Activated naive CD4-positive, alpha-beta T cell treated with anti-CD3 and anti-CD28 coated beads for 36 hours (primary cell): Measurements from ENCODE around the gene CSRP1. TPM values are rescaled to one million over a fixed set of nuclear protein-coding genes. Genes with fewer than 3 reads are reported as not detected.

Experiments used
- CTCF ChIA-PET: fragments of 350-600 bp; sonication (Branson Sonifier 250); formaldehyde crosslinking; loops from one replicate; lab custom pipeline; 2021; ENCODE audit warnings: antibody characterized with exemption; lab: Charles Lee
- DNase-seq: peaks from one replicate; pipeline ENCODE4 v3.0.0-alpha.2; 2020
- H3K27ac Mint-ChIP-seq: one replicate; pipeline ENCODE4 v1.8.0; 2021; ENCODE audit warnings: mild to moderate bottlenecking, mixed read lengths
- H3K27me3 Mint-ChIP-seq: one replicate; pipeline ENCODE4 v1.8.0; 2021; ENCODE audit warnings: low read depth, mixed read lengths
- H3K36me3 Mint-ChIP-seq: one replicate; pipeline ENCODE4 v1.8.0; 2021; ENCODE audit warnings: low read depth, mixed read lengths
- H3K4me1 Mint-ChIP-seq: one replicate; pipeline ENCODE4 v1.8.0; 2021; ENCODE audit warnings: low read depth, mixed read lengths
- H3K4me3 Mint-ChIP-seq: one replicate; pipeline ENCODE4 v1.8.0; 2021; ENCODE audit warnings: mild to moderate bottlenecking, moderate library complexity, mixed read lengths
- H3K9me3 Mint-ChIP-seq: one replicate; pipeline ENCODE4 v1.8.0; 2021; ENCODE audit warnings: mixed read lengths
- intact Hi-C: fragments of 100-400 bp; cut with micrococcal nuclease; formaldehyde crosslinking; loops from one replicate; pipeline ENCODE4 v1.15.1; 2023
- total RNA-seq, 2 experiments: library from RNA; stranded (reverse); gene quantifications; one replicate each; pipeline ENCODE4 v1.2.3, GENCODE V29; 2021

CSRP1 gene
- total RNA-seq, 2 experiments from 2014 or later = 35.7 to 36.6 TPM

DNA sequence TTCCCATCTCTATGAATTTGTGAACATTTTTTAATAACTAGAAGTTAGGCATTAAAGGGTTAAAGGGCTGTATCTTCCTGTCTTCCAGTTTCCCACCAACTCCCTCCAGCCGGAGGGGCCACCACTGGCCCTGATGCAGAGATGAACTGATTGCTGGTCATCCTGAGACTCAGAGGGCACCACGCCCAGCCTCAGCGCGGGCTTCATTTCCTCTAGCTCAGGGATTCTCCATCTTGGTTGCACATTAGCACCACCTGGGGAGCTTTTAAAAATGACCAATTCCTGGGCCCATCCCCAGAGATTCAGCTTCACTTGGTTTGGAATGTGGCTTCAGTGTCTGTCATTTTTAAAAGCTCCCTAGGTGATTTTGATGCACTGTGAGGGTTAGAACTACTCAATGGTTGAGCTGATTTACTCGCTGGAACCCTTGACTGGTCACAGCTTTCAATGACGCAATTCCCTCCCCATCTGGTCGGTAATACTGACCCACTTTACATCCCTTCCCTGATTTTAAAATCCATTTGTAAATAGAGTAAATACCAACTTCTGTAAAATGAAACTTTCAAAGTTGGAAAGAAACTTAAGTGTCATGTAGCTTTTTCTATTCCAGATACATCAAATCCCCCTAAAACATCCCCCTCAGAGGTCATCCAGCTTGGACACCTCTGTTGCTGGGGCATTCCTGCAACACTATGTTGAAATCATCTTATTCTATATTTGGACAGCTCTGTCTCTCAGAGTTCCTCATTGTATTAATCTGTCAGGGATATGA is 37.1 kb upstream of the CSRP1 start:
- CTCF ChIA-PET = interaction anchor here (1.1 kb wide), 3 partner anchors 30 to 160 kb away, joined by 3 to 4 read pairs (median 4); no protein-coding TSS in a partner anchor
- no peak for DNase-seq
- Mint-ChIP-seq H3K4me1 (peaks cover 9% of the 10 kb centered on the region), H3K36me3 (no peaks in the 10 kb centered on the region), H3K27ac (no peak overlapping the region), H3K4me3 (no peak overlapping the region), H3K27me3 (peaks cover 24% of the 10 kb centered on the region), H3K9me3 (no peaks in the 10 kb centered on the region)
- intact Hi-C loops = no loop called here

DNA sequence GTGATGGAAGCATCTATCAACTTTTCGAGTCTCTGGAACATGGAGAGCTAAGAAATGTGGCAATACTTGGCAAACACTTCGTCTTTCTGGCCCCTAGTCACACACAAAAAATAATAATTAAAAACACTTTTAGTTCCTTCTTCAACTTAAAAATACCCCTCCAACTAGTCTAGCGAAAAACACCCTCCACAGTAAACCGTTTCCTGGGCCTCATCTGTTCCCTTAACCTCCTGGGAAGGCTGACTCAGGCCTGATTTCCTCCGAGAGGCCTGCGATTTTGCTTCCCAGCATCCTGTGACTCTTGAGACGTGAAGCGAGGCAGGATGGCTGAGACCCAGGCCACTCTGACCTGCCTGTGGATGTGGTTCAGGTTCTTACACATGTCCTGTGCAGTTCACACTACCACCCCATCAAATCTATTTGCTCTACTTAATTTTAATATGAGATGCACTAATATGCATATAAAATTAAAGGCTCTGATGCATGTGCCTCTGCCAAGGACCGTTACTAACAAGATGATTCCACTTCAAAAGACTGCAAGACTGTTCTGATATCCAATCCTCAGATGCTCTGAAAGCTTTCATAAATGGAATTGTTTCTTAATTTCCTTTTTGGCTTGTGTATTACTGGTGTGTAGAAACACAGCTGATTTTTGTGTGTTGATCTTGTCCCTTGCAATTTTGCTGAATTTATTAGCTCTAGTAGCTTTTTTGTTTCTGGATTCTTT is 35.5 kb upstream of the CSRP1 start:
- H3K4me3 Mint-ChIP-seq = no peak overlapping the region

DNA sequence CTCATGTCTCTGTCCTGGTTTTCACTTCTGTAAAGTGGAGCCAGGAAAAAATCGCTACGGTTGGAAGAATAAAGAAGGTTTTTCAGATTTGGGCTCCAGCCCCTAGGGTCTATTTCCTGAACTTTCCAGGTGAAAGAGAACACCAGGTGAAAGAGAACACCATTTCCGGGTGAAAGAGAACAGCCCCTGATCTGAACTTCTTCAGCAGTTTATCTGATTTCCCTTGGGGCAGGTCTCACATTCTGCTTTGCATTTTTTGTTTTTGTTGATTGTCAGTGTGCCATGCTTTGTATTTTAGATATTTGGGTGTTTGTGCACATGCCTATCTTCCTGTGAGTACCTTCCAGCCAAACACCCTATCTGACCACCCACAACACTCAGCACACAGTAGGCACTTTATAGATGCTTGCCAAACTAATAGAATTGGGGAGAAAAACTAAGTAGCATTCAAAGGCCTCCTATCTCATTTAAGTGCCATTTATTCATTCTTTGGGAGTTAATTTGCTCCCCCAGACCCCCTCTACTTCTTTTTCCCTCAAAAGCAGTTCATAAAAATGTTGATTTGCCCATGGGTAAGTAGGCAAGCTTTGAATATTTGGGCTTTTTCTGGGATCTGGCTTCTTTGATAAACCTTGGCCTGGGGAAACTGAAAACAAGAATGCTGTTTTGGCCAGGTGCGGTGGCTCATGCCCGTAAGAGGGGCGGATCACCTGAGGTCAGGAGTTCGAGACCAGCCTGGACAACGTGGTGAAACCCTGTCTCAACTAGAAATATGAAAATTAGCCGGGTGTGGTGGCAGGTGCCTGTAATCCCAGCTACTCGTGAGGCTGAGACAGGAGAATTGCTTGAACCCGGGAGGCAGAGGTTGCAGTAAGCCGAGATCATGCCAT is 34.2 kb upstream of the CSRP1 start:
- intact Hi-C loops = no loop called here
- no peak for DNase-seq
- CTCF ChIA-PET = interaction anchor here (0.9 to 1.7 kb wide), 3 partner anchors 10 to 46 kb away, joined by 3 to 4 read pairs (median 3); no protein-coding TSS in a partner anchor
- Mint-ChIP-seq H3K27ac (no peak overlapping the region), H3K36me3 (no peaks in the 10 kb centered on the region), H3K4me1 (peaks cover 21% of the 10 kb centered on the region), H3K4me3 (no peak overlapping the region), H3K9me3 (no peaks in the 10 kb centered on the region), H3K27me3 (peaks cover 50% of the 10 kb centered on the region)

More for the DNA sequence above, 35.5 kb upstream of the CSRP1 start:
- no peaks in the 10 kb centered on the region for H3K9me3 Mint-ChIP-seq
- no peaks in the 10 kb centered on the region for H3K36me3 Mint-ChIP-seq
- DNase-seq = no peak
- CTCF ChIA-PET = interaction anchor here (1.2 to 1.4 kb wide), 3 partner anchors 11 to 250 kb away, joined by 3 read pairs; no protein-coding TSS in a partner anchor
- intact Hi-C loops = no loop called here
- H3K27me3 Mint-ChIP-seq = peaks cover 36% of the 10 kb centered on the region
- H3K4me1 Mint-ChIP-seq = peaks cover 14% of the 10 kb centered on the region
- H3K27ac Mint-ChIP-seq = no peak overlapping the region

DNA sequence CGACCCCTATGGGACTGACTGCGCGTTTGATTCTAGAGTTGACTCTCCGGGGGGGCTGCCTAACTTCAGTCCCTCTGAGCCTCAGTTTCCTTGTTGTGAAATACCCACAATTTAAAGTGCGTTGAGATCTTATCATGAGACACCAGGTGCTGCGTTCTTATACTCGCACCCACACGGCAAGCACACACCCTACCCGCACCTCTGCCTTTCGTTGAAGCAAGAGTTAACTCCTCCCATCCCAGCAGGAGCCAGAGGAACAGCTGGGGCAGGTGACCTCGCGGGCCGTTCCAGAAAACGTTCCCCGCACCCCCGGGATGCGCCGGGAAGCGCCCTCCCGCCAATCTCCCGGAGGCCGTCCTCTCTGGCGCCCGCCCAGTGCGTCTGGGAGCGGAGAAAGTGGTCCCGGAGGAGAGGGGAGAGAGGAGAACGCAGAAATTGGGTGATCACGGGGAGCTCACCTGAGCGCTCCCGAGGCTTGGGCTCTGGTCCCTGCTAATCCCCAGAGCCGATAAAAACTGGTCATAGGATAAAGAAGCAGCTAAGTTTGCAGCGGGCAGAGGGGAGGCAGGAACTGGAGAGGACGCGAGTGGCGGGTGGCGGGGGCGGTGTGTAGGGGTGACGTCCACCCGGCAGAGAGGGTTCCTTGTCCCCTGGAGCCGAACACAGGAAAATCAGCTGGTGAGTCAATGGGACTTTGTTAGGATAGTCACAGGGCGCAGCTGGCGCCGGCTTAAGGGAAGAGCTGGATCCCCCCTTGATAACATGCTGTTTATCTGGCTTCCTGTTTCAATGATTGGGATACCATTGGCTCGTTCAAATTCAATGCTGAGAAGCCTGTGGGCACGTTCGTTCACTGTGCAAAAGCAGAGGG is 32.9 kb upstream of the CSRP1 start:
- H3K27me3 Mint-ChIP-seq = peaks cover 50% of the 10 kb centered on the region

DNA sequence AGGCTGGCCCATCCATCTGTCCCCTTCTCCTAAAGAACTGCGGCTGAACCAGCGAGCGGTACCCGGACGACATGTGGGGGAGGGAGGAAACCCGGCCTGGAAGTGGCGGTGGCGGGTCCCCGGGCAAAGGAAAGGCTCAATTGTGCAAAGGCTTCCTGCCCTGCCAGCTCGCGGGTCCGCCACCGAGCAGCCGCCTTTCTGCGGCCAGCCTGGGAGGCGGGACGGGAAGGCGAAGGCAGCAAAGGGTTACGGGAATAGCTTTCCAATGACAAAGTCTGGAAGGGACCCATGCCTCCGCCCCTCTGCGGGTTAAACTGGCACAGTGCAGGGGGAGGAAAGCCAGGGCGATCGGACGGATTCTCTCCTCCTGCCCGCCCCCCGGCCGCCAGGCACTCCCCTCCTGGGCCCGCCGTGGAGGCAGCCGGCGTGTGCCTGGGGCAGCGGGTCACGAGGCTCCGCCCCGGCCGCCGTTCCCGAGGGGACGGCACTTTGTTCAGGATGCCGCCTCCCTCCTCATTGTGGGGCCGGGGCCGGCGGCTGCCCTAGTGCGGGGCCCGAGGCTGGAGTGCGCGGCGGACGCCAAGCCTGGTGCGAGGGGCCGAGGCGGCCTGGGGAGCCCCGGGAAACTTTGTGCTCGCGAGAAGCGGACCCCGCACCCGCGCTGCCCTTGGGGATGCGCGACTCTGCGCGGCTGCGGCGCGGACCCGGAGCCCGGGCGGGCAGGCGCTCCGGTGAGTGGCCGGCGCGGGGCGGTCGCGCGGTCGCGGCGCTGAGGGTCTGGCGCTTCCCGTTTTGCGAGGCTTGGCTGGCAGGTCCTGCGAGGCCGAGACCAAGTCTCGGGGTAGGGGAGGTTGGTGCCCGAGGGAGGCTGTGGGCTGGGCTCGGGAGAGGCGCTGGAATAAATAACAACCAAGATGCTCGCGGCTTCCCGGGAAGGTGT is 32.0 kb upstream of the CSRP1 start, which contains the start of gene NAV1:
Gene NAV1, plus strand, starts transcription at position 516 of the 940 bp plus-strand sequence. CDS start 83,758 bp downstream, outside the sequence.
- DNase-seq = no peak
- CTCF ChIA-PET = interaction anchor here (1.4 to 1.7 kb wide), 3 partner anchors 8 to 26 kb away, joined by 3 to 5 read pairs (median 4); no protein-coding TSS in a partner anchor
- peaks cover 50% of the 10 kb centered on the region for H3K27me3 Mint-ChIP-seq
- peaks cover under 1% of the 10 kb centered on the region for H3K36me3 Mint-ChIP-seq
- peak within 1 kb of the TSS; percentile 68 for H3K4me3 Mint-ChIP-seq
- peaks cover 31% of the 10 kb centered on the region for H3K4me1 Mint-ChIP-seq
- intact Hi-C loops = no loop called here
- H3K27ac Mint-ChIP-seq = no peak within 1 kb of the TSS
- no peaks in the 10 kb centered on the region for H3K9me3 Mint-ChIP-seq

More for the DNA sequence above, 32.9 kb upstream of the CSRP1 start:
- no peak overlapping the region for H3K27ac Mint-ChIP-seq
- H3K36me3 Mint-ChIP-seq = no peaks in the 10 kb centered on the region
- intact Hi-C loops = no loop called here
- H3K9me3 Mint-ChIP-seq = no peaks in the 10 kb centered on the region
- H3K4me3 Mint-ChIP-seq = peak overlapping the region; percentile 68
- H3K4me1 Mint-ChIP-seq = peaks cover 26% of the 10 kb centered on the region
- CTCF ChIA-PET = interaction anchor here (0.9 to 1.7 kb wide), 4 partner anchors 9 to 45 kb away, joined by 3 to 5 read pairs (median 4); no protein-coding TSS in a partner anchor
- peak; percentile 18 for DNase-seq

DNA sequence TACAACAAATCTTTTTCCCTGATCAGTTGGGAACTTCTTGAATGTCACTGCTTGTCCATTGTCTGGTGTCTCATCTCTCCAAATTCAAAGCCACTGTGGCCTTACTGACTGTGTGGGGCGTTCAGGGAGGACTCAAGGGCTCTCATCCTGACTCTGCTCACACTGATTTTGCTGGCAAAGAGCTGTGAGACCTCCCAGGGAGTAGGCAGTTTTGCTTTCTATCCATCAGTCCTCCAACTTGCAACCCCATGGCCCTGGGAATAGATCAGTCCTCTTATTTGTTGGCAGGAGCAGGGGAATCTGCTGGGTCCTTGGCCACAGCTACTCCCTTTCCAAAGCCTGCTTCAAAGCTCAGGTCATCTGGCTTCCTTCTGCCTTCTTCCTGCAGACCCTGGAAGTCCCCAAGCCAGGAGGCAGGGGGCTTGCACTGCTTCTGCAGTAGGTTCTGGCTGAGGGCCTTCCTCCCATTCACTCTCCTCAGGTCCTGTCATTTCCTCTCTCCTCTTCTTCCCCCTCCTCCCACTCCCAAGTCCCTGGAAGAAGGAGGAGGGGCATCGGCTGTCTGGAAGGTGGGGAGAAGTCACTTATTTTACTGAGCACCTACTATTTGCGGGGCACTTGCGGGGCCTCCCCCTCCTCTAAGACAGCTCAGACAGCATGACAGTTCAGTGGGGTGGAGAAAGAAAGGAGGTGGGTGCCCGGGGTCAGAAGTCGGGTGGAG is 31.1 kb upstream of the CSRP1 start:
- DNase-seq = no peak
- peaks cover 31% of the 10 kb centered on the region for H3K4me1 Mint-ChIP-seq
- no peaks in the 10 kb centered on the region for H3K9me3 Mint-ChIP-seq
- peak overlapping the region; percentile 64 for H3K4me3 Mint-ChIP-seq
- H3K36me3 Mint-ChIP-seq = peaks cover 2% of the 10 kb centered on the region
- intact Hi-C loops = no loop called here
- H3K27ac Mint-ChIP-seq = no peak overlapping the region
- CTCF ChIA-PET = interaction anchor here (1.4 to 1.5 kb wide), 2 partner anchors 9 to 25 kb away, joined by 4 to 5 read pairs; no protein-coding TSS in a partner anchor
- H3K27me3 Mint-ChIP-seq = peaks cover 50% of the 10 kb centered on the region

DNA sequence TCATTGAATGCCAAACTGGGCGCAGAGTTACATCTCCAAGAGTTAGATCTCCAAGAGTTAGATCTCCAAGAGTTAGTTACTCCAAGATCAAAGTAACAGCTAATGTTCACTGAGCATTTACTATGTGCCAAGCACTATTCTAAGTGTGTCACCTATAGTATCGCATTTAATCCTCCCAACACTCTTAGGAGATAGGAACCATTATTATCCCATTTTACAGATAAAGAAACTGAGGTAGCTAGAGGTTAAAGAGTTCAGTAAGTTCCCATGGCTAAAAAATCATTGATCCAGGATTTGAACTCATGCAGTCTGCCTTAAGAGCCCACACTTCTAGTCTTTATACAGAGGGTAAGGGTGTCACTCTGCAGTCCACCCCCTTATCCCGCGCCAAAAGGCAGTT is 30.5 kb upstream of the CSRP1 start:
- H3K9me3 Mint-ChIP-seq = no peaks in the 10 kb centered on the region
- CTCF ChIA-PET = interaction anchor here (1.4 to 1.5 kb wide), 2 partner anchors 8 to 25 kb away, joined by 4 to 5 read pairs; no protein-coding TSS in a partner anchor
- H3K27me3 Mint-ChIP-seq = peaks cover 46% of the 10 kb centered on the region
- H3K27ac Mint-ChIP-seq = no peak overlapping the region
- no peak for DNase-seq
- H3K4me3 Mint-ChIP-seq = no peak overlapping the region
- H3K36me3 Mint-ChIP-seq = peaks cover 6% of the 10 kb centered on the region
- intact Hi-C loops = no loop called here
- peaks cover 31% of the 10 kb centered on the region for H3K4me1 Mint-ChIP-seq

DNA sequence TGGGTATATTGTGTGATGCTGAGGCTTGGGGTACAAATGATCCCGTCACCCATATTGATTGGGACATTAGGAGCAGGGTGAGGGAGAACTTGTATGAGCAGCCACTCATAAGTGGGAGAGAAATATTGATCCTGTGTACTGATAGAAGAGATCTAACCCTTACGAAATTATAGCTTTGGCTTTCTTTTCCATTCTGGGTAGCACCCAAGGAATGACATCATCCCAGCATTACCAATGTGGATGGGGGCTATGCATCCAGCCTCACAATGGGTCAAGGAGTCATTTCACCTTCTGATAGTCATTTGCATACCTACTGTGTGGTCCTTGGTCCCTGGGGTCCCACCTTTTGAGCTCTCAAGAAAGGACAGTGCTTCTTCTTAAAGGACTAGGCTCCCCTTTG is 30.1 kb upstream of the CSRP1 start:
- no peak overlapping the region for H3K27ac Mint-ChIP-seq
- peaks cover 10% of the 10 kb centered on the region for H3K36me3 Mint-ChIP-seq
- H3K27me3 Mint-ChIP-seq = peaks cover 46% of the 10 kb centered on the region
- intact Hi-C loops = no loop called here
- H3K4me3 Mint-ChIP-seq = no peak overlapping the region
- H3K9me3 Mint-ChIP-seq = no peaks in the 10 kb centered on the region
- peaks cover 31% of the 10 kb centered on the region for H3K4me1 Mint-ChIP-seq
- CTCF ChIA-PET = interaction anchor here (0.7 to 1.4 kb wide), 2 partner anchors 24 kb away, joined by 3 to 5 read pairs; no protein-coding TSS in a partner anchor
- no peak for DNase-seq

DNA sequence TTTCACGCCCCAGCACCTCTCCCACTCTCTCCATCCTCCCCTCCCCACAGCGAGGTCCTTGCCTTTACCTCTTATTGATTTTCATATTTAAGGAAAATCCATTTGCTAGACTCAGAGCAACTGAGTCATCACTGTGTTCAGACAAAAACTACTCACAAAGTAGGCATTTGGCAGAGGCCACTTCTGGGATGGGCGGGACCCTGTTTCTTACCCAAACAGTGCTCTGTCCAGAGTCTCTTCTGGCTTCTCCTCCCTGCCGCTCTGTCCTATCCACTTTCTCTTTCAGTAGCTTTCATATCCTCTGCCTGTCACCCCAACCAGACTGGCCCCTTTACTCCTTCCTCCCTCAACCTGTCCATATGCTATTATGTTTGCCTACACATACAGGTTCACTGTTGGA is 29.6 kb upstream of the CSRP1 start:
- Mint-ChIP-seq H3K9me3 (no peaks in the 10 kb centered on the region), H3K36me3 (peaks cover 10% of the 10 kb centered on the region), H3K4me3 (no peak overlapping the region), H3K27ac (no peak overlapping the region), H3K4me1 (peaks cover 31% of the 10 kb centered on the region), H3K27me3 (peaks cover 44% of the 10 kb centered on the region)
- intact Hi-C loops = no loop called here
- CTCF ChIA-PET = interaction anchor here (0.6 to 0.7 kb wide), 2 partner anchors 23 to 486 kb away, joined by 3 read pairs; no protein-coding TSS in a partner anchor
- no peak for DNase-seq

DNA sequence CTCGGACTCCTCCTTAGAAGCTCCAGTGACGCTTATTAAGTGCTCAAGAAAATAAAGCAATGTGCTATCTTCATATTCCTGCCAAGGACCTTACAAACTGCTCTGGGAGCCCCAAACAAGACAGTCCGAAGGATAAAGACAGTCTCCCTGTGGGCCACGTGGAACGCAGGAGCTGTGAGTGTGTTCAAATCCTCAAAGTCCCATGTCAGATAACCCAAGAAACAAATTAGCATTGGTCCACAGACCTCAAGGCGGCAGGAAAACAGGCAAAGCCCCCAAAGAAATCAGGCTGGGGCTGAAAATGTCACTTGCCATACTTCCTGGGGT is 29.0 kb upstream of the CSRP1 start:
- Mint-ChIP-seq H3K4me1 (peaks cover 31% of the 10 kb centered on the region), H3K9me3 (no peaks in the 10 kb centered on the region), H3K27me3 (peaks cover 41% of the 10 kb centered on the region), H3K36me3 (peaks cover 12% of the 10 kb centered on the region), H3K4me3 (no peak overlapping the region), H3K27ac (no peak overlapping the region)
- intact Hi-C loops = no loop called here
- DNase-seq = no peak
- CTCF ChIA-PET = interaction anchor here (0.6 to 0.9 kb wide), 3 partner anchors 12 to 487 kb away, joined by 3 read pairs; no protein-coding TSS in a partner anchor
